ENCODE data around the gene BAIAP2. TPM values are rescaled to one million over a fixed set of nuclear protein-coding genes. Genes with fewer than 3 reads are reported as not detected.
"Not testable (repeated sequence)": the region's sequence is repeated elsewhere in the genome, so short reads cannot be mapped to it uniquely, and the experiment has no call there.

The BAIAP2 gene
- total RNA-seq, 4 donors from 2014 or later: 35.8 to 86.8 (median 42.1) TPM

DNA sequence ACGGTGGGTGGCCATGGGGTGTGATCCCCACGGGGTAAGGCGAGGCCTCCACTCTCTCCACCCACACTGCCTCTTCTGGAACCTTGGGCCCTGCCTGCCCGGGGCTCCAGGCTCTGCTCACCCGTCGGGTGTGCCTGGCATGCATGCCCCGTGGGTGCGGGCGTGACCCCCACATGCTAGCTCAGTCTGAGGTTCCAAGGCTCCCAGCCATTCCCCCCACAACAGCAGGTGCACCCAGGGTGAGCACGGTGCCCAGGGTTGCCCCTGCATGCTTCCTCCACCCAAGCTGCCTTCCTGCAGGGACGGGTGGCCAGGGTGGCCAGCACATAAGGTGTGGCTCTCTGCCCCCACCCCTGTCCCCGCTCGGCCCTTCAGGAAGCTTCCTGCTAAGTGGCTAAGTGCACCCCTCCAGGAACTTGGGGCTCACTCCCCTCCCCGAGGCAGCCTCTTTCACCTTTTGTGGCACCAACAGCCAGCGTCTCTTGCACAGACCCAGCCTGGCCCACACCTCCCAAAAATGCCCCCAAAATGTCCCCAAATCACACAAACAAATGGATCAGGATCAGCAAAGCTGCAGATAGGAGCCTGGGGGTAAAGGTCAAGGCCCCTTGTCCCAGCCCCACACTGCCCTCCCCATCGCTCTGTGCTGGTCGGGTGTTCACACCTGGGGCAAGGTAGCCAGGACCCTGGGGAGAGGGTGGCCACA lies 108.9 kb downstream of the BAIAP2 start:
- Histone ChIP-seq H3K36me3 (no peaks in the 10 kb centered on the region), H3K27ac (no peak overlapping the region), H3K4me1 (peaks cover 0 to 9% of the 10 kb centered on the region in 2 donors), H3K27me3 (no peaks in the 10 kb centered on the region), H3K9me3 (no peaks in the 10 kb centered on the region), H3K4me3 (replicated peaks in 1 of 3) (no peak overlapping the region)
- WGBS, 2 donors: 94% methylated on average over 9 to 16 of the region's 17 CpGs
- intact Hi-C loops (cut with DNase I): loop anchor here (5.0 kb wide), 1 partner anchor 93 kb away; the partner anchor contains the start of genes NDUFAF8 and TEPSIN
- no peak for DNase-seq
- TF ChIP-seq, protein P1, sequence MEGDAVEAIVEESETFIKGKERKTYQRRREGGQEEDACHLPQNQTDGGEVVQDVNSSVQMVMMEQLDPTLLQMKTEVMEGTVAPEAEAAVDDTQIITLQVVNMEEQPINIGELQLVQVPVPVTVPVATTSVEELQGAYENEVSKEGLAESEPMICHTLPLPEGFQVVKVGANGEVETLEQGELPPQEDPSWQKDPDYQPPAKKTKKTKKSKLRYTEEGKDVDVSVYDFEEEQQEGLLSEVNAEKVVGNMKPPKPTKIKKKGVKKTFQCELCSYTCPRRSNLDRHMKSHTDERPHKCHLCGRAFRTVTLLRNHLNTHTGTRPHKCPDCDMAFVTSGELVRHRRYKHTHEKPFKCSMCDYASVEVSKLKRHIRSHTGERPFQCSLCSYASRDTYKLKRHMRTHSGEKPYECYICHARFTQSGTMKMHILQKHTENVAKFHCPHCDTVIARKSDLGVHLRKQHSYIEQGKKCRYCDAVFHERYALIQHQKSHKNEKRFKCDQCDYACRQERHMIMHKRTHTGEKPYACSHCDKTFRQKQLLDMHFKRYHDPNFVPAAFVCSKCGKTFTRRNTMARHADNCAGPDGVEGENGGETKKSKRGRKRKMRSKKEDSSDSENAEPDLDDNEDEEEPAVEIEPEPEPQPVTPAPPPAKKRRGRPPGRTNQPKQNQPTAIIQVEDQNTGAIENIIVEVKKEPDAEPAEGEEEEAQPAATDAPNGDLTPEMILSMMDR (IDR thresholded peaks at IDR 0.05): no peak
- no peak for TF ChIP-seq POLR2A (IDR thresholded peaks at IDR 0.05)

DNA sequence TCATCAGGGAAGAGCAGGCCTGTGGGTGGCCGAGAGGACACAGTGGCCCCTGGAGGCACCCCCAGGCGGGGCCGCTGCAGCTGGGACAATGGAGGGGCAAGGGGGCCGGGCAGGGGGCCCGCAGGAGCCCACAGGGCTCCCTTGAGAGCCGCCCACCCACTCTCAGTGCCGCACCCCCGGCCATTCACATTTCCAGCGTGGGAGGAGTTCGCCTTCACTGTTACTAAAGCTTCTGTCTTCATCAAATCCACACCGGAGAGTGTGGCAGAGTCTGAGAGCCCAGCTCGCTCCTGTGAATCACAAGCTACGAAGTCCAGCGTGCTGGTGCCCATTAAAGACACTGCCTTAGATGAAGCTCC lies 109.5 kb downstream of the BAIAP2 start:
- no peaks in the 10 kb centered on the region for H3K36me3 ChIP-seq
- no peak for DNase-seq

DNA sequence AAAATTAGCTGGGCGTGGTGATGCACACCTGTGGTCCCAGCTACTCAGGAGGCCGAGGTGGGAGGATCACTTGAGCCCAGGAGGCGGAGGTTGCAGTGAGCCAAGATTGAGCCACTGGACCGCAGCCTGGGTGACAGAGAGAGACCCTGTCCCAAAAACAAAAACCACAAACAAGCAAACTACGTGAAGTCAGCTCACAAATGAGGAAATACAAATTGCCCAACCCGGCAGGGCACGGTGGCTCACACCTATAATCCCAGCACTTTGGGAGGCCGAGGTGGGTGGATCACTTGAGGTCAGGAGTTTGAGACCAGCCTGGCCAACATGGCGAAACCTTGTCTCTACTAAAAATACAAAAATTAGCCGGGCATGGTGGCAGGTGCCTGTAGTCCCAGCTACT lies 111.3 kb downstream of the BAIAP2 start:
- H3K27me3 ChIP-seq; H3K36me3 ChIP-seq; intact Hi-C loops (cut with DNase I); H3K9me3 ChIP-seq; H3K27ac ChIP-seq; DNase-seq; H3K4me3 ChIP-seq (replicated peaks in 1 of 3): not testable (repeated sequence)
- WGBS, 2 donors: 85 to 87% methylated on average over 10 of the region's 10 CpGs
- H3K4me1 ChIP-seq: peaks cover 0 to 16% of the 10 kb centered on the region in 2 donors

More for the DNA sequence above, 109.5 kb downstream of the BAIAP2 start:
- Histone ChIP-seq H3K27ac (no peak overlapping the region), H3K27me3 (no peaks in the 10 kb centered on the region), H3K9me3 (no peaks in the 10 kb centered on the region), H3K4me3 (replicated peaks in 1 of 3) (no peak overlapping the region), H3K4me1 (peaks cover 0 to 9% of the 10 kb centered on the region in 2 donors)
- TF ChIP-seq POLR2A (IDR thresholded peaks at IDR 0.05): no peak
- TF ChIP-seq, protein P1 (IDR thresholded peaks at IDR 0.05): no peak
- 85 to 90% methylated on average over 9 to 12 of the region's 14 CpGs for WGBS, 2 donors
- intact Hi-C loops (cut with DNase I): loop anchor here (5.0 kb wide), 1 partner anchor 93 kb away; the partner anchor contains the start of genes NDUFAF8 and TEPSIN

DNA sequence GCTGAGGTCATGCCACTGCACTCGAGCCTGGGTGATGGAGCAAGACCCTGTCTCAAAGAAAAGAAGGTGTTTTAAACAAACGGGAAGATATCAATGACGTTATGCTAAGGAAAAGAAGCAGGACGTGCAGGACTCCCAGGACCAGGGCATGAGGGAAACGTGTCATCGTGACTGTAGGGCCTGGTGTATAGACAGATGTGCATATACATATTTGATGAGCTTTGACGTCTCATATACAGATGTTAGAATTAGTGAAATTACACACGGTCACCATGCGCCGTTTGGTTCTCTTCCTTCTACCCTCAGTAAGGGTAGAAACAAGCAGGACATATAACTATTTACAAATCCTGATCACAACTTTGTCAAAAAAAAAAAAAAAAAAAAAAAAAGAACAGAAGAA lies 112.8 kb downstream of the BAIAP2 start:
- Histone ChIP-seq H3K4me3 (replicated peaks in 1 of 3) (no peak overlapping the region), H3K36me3 (no peaks in the 10 kb centered on the region), H3K27me3 (no peaks in the 10 kb centered on the region), H3K27ac (no peak overlapping the region), H3K9me3 (no peaks in the 10 kb centered on the region), H3K4me1 (peaks cover 0 to 13% of the 10 kb centered on the region in 2 donors)
- intact Hi-C loops (cut with DNase I): no loop called here
- TF ChIP-seq, protein P1 (IDR thresholded peaks at IDR 0.05): no peak
- no peak for TF ChIP-seq POLR2A (IDR thresholded peaks at IDR 0.05)
- WGBS, 2 donors: 84 to 85% methylated on average over 10 of the region's 10 CpGs
- DNase-seq: no peak

DNA sequence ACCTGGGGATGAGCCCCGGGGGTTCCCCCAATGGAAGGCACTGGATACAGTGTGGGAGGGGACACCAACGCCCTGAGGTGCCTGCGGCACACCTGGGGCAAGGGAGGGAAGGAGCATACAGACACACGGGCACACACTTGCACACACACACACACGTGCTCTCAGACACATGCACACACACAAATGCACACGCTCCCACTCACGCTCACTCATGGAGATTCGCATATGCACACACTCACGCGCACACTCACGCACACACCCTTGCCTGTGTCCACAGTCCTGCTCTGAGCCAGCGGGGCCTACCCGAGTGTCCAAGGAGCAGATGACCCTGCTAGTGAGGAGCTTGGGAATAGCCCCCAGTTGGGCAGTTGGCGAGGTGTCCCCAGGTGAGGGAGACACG lies 113.6 kb downstream of the BAIAP2 start:
- Histone ChIP-seq H3K4me1 (peaks cover 0 to 10% of the 10 kb centered on the region in 2 donors), H3K4me3 (replicated peaks in 1 of 3) (no peak overlapping the region), H3K27me3 (no peaks in the 10 kb centered on the region), H3K9me3 (no peaks in the 10 kb centered on the region), H3K27ac (no peak overlapping the region), H3K36me3 (no peaks in the 10 kb centered on the region)
- DNase-seq: no peak
- intact Hi-C loops (cut with DNase I): no loop called here
- WGBS, 2 donors: 87 to 90% methylated on average over 13 of the region's 15 CpGs
- TF ChIP-seq POLR2A (IDR thresholded peaks at IDR 0.05): no peak
- TF ChIP-seq, protein P1 (IDR thresholded peaks at IDR 0.05): no peak

All from thyroid gland (tissue), 4 donors.